ENCODE measurements around the gene RPS6KC1. TPM values are rescaled to one million over a fixed set of nuclear protein-coding genes. Genes with fewer than 3 reads are reported as not detected.

Gene RPS6KC1
- total RNA-seq, 1 experiment from 2014 or later = 20.5 TPM

GRCh38 chr1:213123536-213123935, 72.5 kb downstream of the RPS6KC1 start:
- Histone ChIP-seq H3K27me3 (ENCODE audit: control insufficient read depth, insufficient read depth, low read length) (no peaks in the 10 kb centered on the region), H3K36me3 (ENCODE audit: control insufficient read depth, insufficient read depth, low read length) (no peaks in the 10 kb centered on the region; the same call in 1 of the 2 replicates), H3K27ac (ENCODE audit: low read length) (no peak overlapping the region), H3K4me1 (ENCODE audit: control insufficient read depth, insufficient read depth, low read length) (peaks cover 16% of the 10 kb centered on the region), H3K9me3 (ENCODE audit: control insufficient read depth, insufficient read depth, low read depth, low read length) (no peaks in the 10 kb centered on the region), H3K4me3 (ENCODE audit: low read depth in 2 of 2, low read length in 2 of 2) (no peak overlapping the region)
- ChIA-PET CTCF (no interaction called here), POLR2A (no interaction called here)
- ATAC-seq (peak; percentile 71; the same call in 1 of the 2 replicates), DNase-seq (ENCODE audit: low read depth, low spot score) (no peak)
- intact Hi-C loops (cut with micrococcal nuclease; ENCODE audit: unreplicated experiment) (no loop called here), in situ Hi-C loops (cut with HindIII; ENCODE audit: low pct_unique_long_range_greater_than_20kb, low sequenced_read_pairs) (no loop called here)
- TF ChIP-seq SIN3A (IDR thresholded peaks at IDR 0.05; ENCODE audit: borderline replicate concordance, insufficient read depth, low read depth, low read length) = no peak
- no peak for TF ChIP-seq POLR2AphosphoS5 (IDR thresholded peaks at IDR 0.05; ENCODE audit: low read depth, low read length)
- no peak for TF ChIP-seq TCF7L2 (IDR thresholded peaks at IDR 0.05; ENCODE audit: low read depth, low read length)
- TF ChIP-seq CTCF (IDR thresholded peaks at IDR 0.05) = no peak
- TF ChIP-seq REST (IDR thresholded peaks at IDR 0.05; ENCODE audit: insufficient read depth in 1 of 2, low read depth in 2 of 2, low read length in 1 of 2) = no peak
- no TSS peak for BruUV-seq (replicated peaks)

GRCh38 chr1:213124590-213124989, 73.5 kb downstream of the RPS6KC1 start:
- no peak overlapping the region for H3K27ac ChIP-seq (ENCODE audit: low read length)
- peaks cover 16% of the 10 kb centered on the region for H3K4me1 ChIP-seq (ENCODE audit: control insufficient read depth, insufficient read depth, low read length)
- intact Hi-C loops (cut with micrococcal nuclease; ENCODE audit: unreplicated experiment) (no loop called here), in situ Hi-C loops (cut with HindIII; ENCODE audit: low pct_unique_long_range_greater_than_20kb, low sequenced_read_pairs) (no loop called here)
- TF ChIP-seq POLR2AphosphoS5 (IDR thresholded peaks at IDR 0.05; ENCODE audit: low read depth, low read length) (no peak), TCF7L2 (IDR thresholded peaks at IDR 0.05; ENCODE audit: low read depth, low read length) (no peak), SIN3A (IDR thresholded peaks at IDR 0.05; ENCODE audit: borderline replicate concordance, insufficient read depth, low read depth, low read length) (no peak), CTCF (IDR thresholded peaks at IDR 0.05) (no peak), REST (IDR thresholded peaks at IDR 0.05; ENCODE audit: insufficient read depth in 1 of 2, low read depth in 2 of 2, low read length in 1 of 2) (no peak)
- no TSS peak for BruUV-seq (replicated peaks)
- DNase-seq (ENCODE audit: low read depth, low spot score) (no peak), ATAC-seq (no peak)
- H3K36me3 ChIP-seq (ENCODE audit: control insufficient read depth, insufficient read depth, low read length) = peaks cover under 1% of the 10 kb centered on the region; the same call in 1 of the 2 replicates
- POLR2A ChIA-PET = interaction anchor here (0.6 kb wide), 1 partner anchor 1484 kb away, joined by 4 read pairs; no protein-coding TSS in a partner anchor
- no peak overlapping the region for H3K4me3 ChIP-seq (ENCODE audit: low read depth in 2 of 2, low read length in 2 of 2)
- H3K9me3 ChIP-seq (ENCODE audit: control insufficient read depth, insufficient read depth, low read depth, low read length) = no peaks in the 10 kb centered on the region
- CTCF ChIA-PET = no interaction called here
- no peaks in the 10 kb centered on the region for H3K27me3 ChIP-seq (ENCODE audit: control insufficient read depth, insufficient read depth, low read length)

All from Panc1 (cell line).